H1 (cell line): ENCODE results near the gene PRR27. TPM values are rescaled to one million over a fixed set of nuclear protein-coding genes. Genes with fewer than 3 reads are reported as not detected.

Experiments used
- CTCF ChIA-PET: fragments of 300-600 bp; sonication (Branson Sonifier 250); formaldehyde crosslinking; loops from one replicate; lab custom pipeline; 2021; ENCODE audit not compliant: partially characterized antibody; lab: Charles Lee
- POLR2A ChIA-PET: fragments of 300-600 bp; sonication (Branson Sonifier 250); formaldehyde crosslinking; loops from one replicate; lab custom pipeline; 2021; ENCODE audit warnings: inconsistent platforms; ENCODE audit not compliant: partially characterized antibody; lab: Charles Lee
- DNase-seq, 2 experiments: peaks; one replicate each; pipeline versions ENCODE4 v3.0.0 to v3.0.0-alpha.2; 2010 to 2022; ENCODE audit warnings: low spot score in 2 of 2, low read depth in 1 of 2, mixed read lengths in 1 of 2
- FAIRE-seq: peaks from 2 replicates; lab custom pipeline; 2011; peaks lifted over from hg19 to GRCh38; lab: Jason Lieb, UNC
- H2AFZ ChIP-seq: 2 replicates; pipeline ENCODE4 v1.8.1; 2012; ENCODE audit warnings: low read length, inconsistent platforms
- H2AK5ac ChIP-seq: 2 replicates; pipeline ENCODE4 v1.6.1; 2013; ENCODE audit warnings: low read depth, low read length
- H2BK120ac ChIP-seq: replicated peaks from 2 replicates; pipeline ENCODE3; 2013; ENCODE audit warnings: low read depth, low read length, inconsistent platforms
- H2BK12ac ChIP-seq: 2 replicates; pipeline ENCODE4 v1.6.1; 2013; ENCODE audit warnings: low read depth, low read length
- H2BK15ac ChIP-seq: 2 replicates; pipeline ENCODE4 v1.6.1; 2013; ENCODE audit warnings: low read length
- H2BK20ac ChIP-seq: 2 replicates; pipeline ENCODE4 v1.6.1; 2013; ENCODE audit warnings: low read length
- H2BK5ac ChIP-seq: 2 replicates; pipeline ENCODE4 v1.6.1; 2013; ENCODE audit warnings: low read depth, low read length
- H3K14ac ChIP-seq: 2 replicates; pipeline ENCODE4 v1.6.1; 2013; ENCODE audit warnings: inconsistent platforms; ENCODE audit not compliant: insufficient read length
- H3K18ac ChIP-seq: 2 replicates; pipeline ENCODE4 v1.6.1; 2013; ENCODE audit warnings: low read length; ENCODE audit errors: extremely low read depth
- H3K23ac ChIP-seq: 2 replicates; pipeline ENCODE4 v1.6.1; 2013; ENCODE audit warnings: inconsistent platforms; ENCODE audit not compliant: insufficient read length
- H3K23me2 ChIP-seq: 2 replicates; pipeline ENCODE4 v1.6.1; 2013; ENCODE audit warnings: low read depth, low read length
- H3K27ac ChIP-seq: 2 replicates; pipeline ENCODE4 v1.6.1; 2011; ENCODE audit warnings: low read depth, low read length, inconsistent platforms
- H3K27me3 ChIP-seq, 4 experiments: replicated peaks in 1 of 4; 1 replicate in 1 of 4; 2 replicates in 3 of 4; pipeline versions ENCODE4 v1.6.1 to v1.8.1; 2011 to 2013; ENCODE audit warnings: low read length in 3 of 4, mild to moderate bottlenecking in 3 of 4, inconsistent platforms in 2 of 4, mixed read lengths in 2 of 4, moderate library complexity in 1 of 4; ENCODE audit not compliant: control insufficient read depth in 3 of 4, insufficient read depth in 3 of 4; ENCODE audit errors: extremely low read depth in 1 of 4
- H3K36me3 ChIP-seq, 4 experiments: 2 replicates each; pipeline versions ENCODE4 v1.6.1 to v1.8.1; 2011 to 2013; ENCODE audit warnings: mild to moderate bottlenecking in 4 of 4, low read length in 3 of 4, moderate library complexity in 2 of 4, control low read depth in 1 of 4, inconsistent platforms in 1 of 4; ENCODE audit not compliant: insufficient read depth in 4 of 4, control insufficient read depth in 2 of 4
- H3K4ac ChIP-seq: replicated peaks from 2 replicates; pipeline ENCODE3; 2013; ENCODE audit warnings: low read length, low read depth, mixed read lengths, inconsistent platforms; ENCODE audit not compliant: insufficient read length
- H3K4me1 ChIP-seq, 4 experiments: replicated peaks in 1 of 4; 1 replicate in 1 of 4; 2 replicates in 3 of 4; pipeline versions ENCODE4 v1.6.1 to v1.8.1; 2011 to 2013; ENCODE audit warnings: low read length in 3 of 4, inconsistent platforms in 2 of 4, mixed read lengths in 1 of 4; ENCODE audit not compliant: insufficient read depth in 4 of 4, control insufficient read depth in 3 of 4
- H3K4me2 ChIP-seq, 2 experiments: 2 replicates each; pipeline versions ENCODE4 v1.6.1 to v1.8.1; 2011 to 2013; ENCODE audit warnings: low read depth in 2 of 2, low read length in 2 of 2, control low read depth in 1 of 2, inconsistent platforms in 1 of 2, mild to moderate bottlenecking in 1 of 2; ENCODE audit not compliant: insufficient read depth in 1 of 2
- H3K4me3 ChIP-seq, 4 experiments: fragments of 200-600, 300-600 bp in 1 of 4; sonication (generic), shearing (Covaris generic), sonication (Bioruptor Twin) in 1 of 4; 2 replicates each; pipeline versions ENCODE4 v1.5.1 to v1.8.1; 2011 to 2016; ENCODE audit warnings: low read length in 4 of 4, low read depth in 3 of 4, control low read depth in 2 of 4, inconsistent platforms in 2 of 4, mild to moderate bottlenecking in 2 of 4, mixed read lengths in 1 of 4, moderate library complexity in 1 of 4; ENCODE audit not compliant: insufficient read depth in 2 of 4; ENCODE audit errors: extremely low read depth in 1 of 4
- H3K56ac ChIP-seq: replicated peaks from 2 replicates; pipeline ENCODE3; 2013; ENCODE audit warnings: low read depth, mild to moderate bottlenecking, mixed read lengths, low read length, inconsistent platforms; ENCODE audit not compliant: insufficient read length
- H3K79me1 ChIP-seq: 2 replicates; pipeline ENCODE4 v1.6.1; 2013; ENCODE audit warnings: low read depth, low read length, control low read depth
- H3K79me2 ChIP-seq, 2 experiments: 2 replicates each; pipeline versions ENCODE4 v1.6.1 to v1.8.1; 2012 to 2013; ENCODE audit warnings: low read length in 2 of 2, mild to moderate bottlenecking in 2 of 2, inconsistent platforms in 1 of 2; ENCODE audit not compliant: insufficient read depth in 2 of 2, control insufficient read depth in 1 of 2
- H3K9ac ChIP-seq, 4 experiments: replicated peaks in 1 of 4; 1 replicate in 1 of 4; 2 replicates in 3 of 4; pipeline versions ENCODE4 v1.6.1 to v1.8.1; 2011 to 2013; ENCODE audit warnings: low read depth in 3 of 4, low read length in 3 of 4, control low read depth in 2 of 4, mild to moderate bottlenecking in 2 of 4, moderate library complexity in 2 of 4, inconsistent platforms in 1 of 4; ENCODE audit errors: extremely low read depth in 1 of 4
- H3K9me3 ChIP-seq, 2 experiments: 2 replicates each; pipeline versions ENCODE4 v1.6.1 to v1.8.1; 2012 to 2013; ENCODE audit warnings: mild to moderate bottlenecking in 2 of 2, moderate library complexity in 2 of 2, control low read depth in 1 of 2, inconsistent platforms in 1 of 2, low read depth in 1 of 2, low read length in 1 of 2, mixed read lengths in 1 of 2; ENCODE audit not compliant: insufficient read depth in 2 of 2
- H4K20me1 ChIP-seq, 2 experiments: replicated peaks in 1 of 2; 2 replicates each; pipeline versions ENCODE3 to v1.8.1; 2011 to 2013; ENCODE audit warnings: inconsistent platforms in 2 of 2, low read length in 2 of 2, mild to moderate bottlenecking in 1 of 2; ENCODE audit not compliant: insufficient read depth in 2 of 2, control insufficient read depth in 1 of 2
- H4K5ac ChIP-seq: 2 replicates; pipeline ENCODE4 v1.6.1; 2013; ENCODE audit warnings: low read length, low read depth, mixed read lengths, inconsistent platforms; ENCODE audit not compliant: insufficient read length
- H4K8ac ChIP-seq: 2 replicates; pipeline ENCODE4 v1.8.0; 2013; ENCODE audit warnings: mild to moderate bottlenecking, moderate library complexity, low read length, inconsistent platforms; ENCODE audit not compliant: insufficient read depth; ENCODE audit errors: extremely low read depth
- H4K91ac ChIP-seq: replicated peaks from 2 replicates; pipeline ENCODE3; 2013; ENCODE audit warnings: low read length, mixed read lengths, inconsistent platforms; ENCODE audit not compliant: insufficient read length
- EZH2 ChIP-seq: fragments of 200-600 bp; sonication (generic); IDR thresholded peaks from 2 replicates; pipeline ENCODE4 v1.7.1; 2012; ENCODE audit warnings: low read depth, mild to moderate bottlenecking, moderate library complexity, low read length, inconsistent platforms; ENCODE audit not compliant: severe bottlenecking
- FOSL1 ChIP-seq: IDR thresholded peaks from 2 replicates; pipeline ENCODE4 v1.6.1; 2011; ENCODE audit warnings: mild to moderate bottlenecking, low read depth, low read length, moderate library complexity; ENCODE audit not compliant: insufficient read depth
- HDAC6 ChIP-seq: IDR thresholded peaks from one replicate; pipeline ENCODE4 v1.7.1; 2012; ENCODE audit warnings: low read depth, mild to moderate bottlenecking, inconsistent platforms, low read length, moderate library complexity
- NRF1 ChIP-seq: IDR thresholded peaks from 2 replicates; pipeline ENCODE4 v1.6.1; 2011; ENCODE audit warnings: mild to moderate bottlenecking, low read depth, low read length, improper control_type of control experiment
- RFX5 ChIP-seq: IDR thresholded peaks from 2 replicates; pipeline ENCODE4 v1.6.1; 2011; ENCODE audit warnings: low read depth, low read length, improper control_type of control experiment, borderline replicate concordance
- TAF1 ChIP-seq: IDR thresholded peaks from 2 replicates; pipeline ENCODE4 v1.6.1; 2011; ENCODE audit warnings: mild to moderate bottlenecking, low read depth, low read length
- TBP ChIP-seq: IDR thresholded peaks from 2 replicates; pipeline ENCODE4 v1.6.1; 2011; ENCODE audit warnings: low read depth, low read length, improper control_type of control experiment
- ZNF274 ChIP-seq: IDR thresholded peaks from 2 replicates; pipeline ENCODE4 v1.7.0; 2012; ENCODE audit warnings: low read length, borderline replicate concordance; ENCODE audit errors: extremely low read depth
- WGBS, 2 experiments: shearing (Covaris generic) in 1 of 2; methylation state at CpG; one replicate each; pipeline versions ENCODE4 v1.1.6 to v1.1.7; 2013 to 2015; ENCODE audit warnings: low lambda C conversion rate in 2 of 2, mixed read lengths in 2 of 2, inconsistent platforms in 1 of 2, low coverage in 1 of 2, missing lambda C conversion rate in 1 of 2; ENCODE audit not compliant: insufficient replicate concordance in 2 of 2, insufficient coverage in 1 of 2, insufficient read length in 1 of 2; ENCODE audit errors: extremely low coverage in 1 of 2, missing lambda C conversion rate in 1 of 2; 5-methylcytosine and 5-hydroxymethylcytosine counted together
- polyA plus RNA-seq, 7 experiments: library from polyadenylated mRNA; depleted of rRNA in 3 of 7; stranded (reverse) in 5 of 7; unstranded in 2 of 7; fragments of >200 nt in 5 of 7; fragments of 200-250 nt in 2 of 7; gene quantifications; 1 replicate in 5 of 7; 2 replicates in 1 of 7; 4 replicates in 1 of 7; pipeline versions ENCODE4 v1.2.1 to v1.2.3, GENCODE V29; 2011 to 2013; ENCODE audit warnings: missing spikeins in 2 of 7, mixed read lengths in 2 of 7
- total RNA-seq: library from RNA; stranded (reverse); fragmentation: NEBNext Ultra II Directional; extraction: Animal tissue kit (Norgen Biotek cat#: 25700); gene quantifications from 2 replicates; pipeline ENCODE4 v1.2.1, GENCODE V29; 2021

Gene PRR27
- total and polyA plus RNA-seq, 2 of the 8 experiments (the other 6 are each of a cell fraction or from before 2014, with no cell fraction given): not detected

GRCh38 chr4:70120323-70120722 lies 33.7 kb upstream of the PRR27 start:
- no peak overlapping the region for H2AFZ ChIP-seq
- no peak overlapping the region for H2BK120ac ChIP-seq
- H2BK15ac ChIP-seq: no peak overlapping the region
- TF ChIP-seq EZH2 (no peak), TAF1 (no peak), ZNF274 (no peak), HDAC6 (no peak), RFX5 (no peak), NRF1 (no peak), TBP (no peak), FOSL1 (no peak)
- TF ChIP-seq, all 59 proteins: peak for 0
- ChIA-PET CTCF (no interaction called here), POLR2A (no interaction called here)
- Histone ChIP-seq H4K91ac (no peak overlapping the region), H2BK12ac (no peak overlapping the region), H2AK5ac (no peak overlapping the region), H3K27me3 (no peaks in the 10 kb centered on the region), H3K4me1 (no peaks in the 10 kb centered on the region), H3K4ac (no peak overlapping the region), H3K56ac (no peak overlapping the region), H4K5ac (no peak overlapping the region), H3K36me3 (no peaks in the 10 kb centered on the region), H2BK20ac (no peak overlapping the region), H3K9ac (no peak overlapping the region), H3K23me2 (no peaks in the 10 kb centered on the region), H3K79me2 (no peaks in the 10 kb centered on the region), H3K18ac (no peak overlapping the region), H3K4me2 (no peak overlapping the region), H3K27ac (no peak overlapping the region), H3K4me3 (no peak overlapping the region), H2BK5ac (no peak overlapping the region), H3K79me1 (no peaks in the 10 kb centered on the region), H4K20me1 (no peaks in the 10 kb centered on the region), H3K23ac (no peak overlapping the region), H4K8ac (no peak overlapping the region), H3K14ac (no peak overlapping the region), H3K9me3 (no peaks in the 10 kb centered on the region)
- DNase-seq (no peak), FAIRE-seq (no peak)
- 84% methylated on average over 1 of the region's 1 CpG; no CpG with 5 or more reads in 1 of the 2 experiments for WGBS, 2 experiments
